Spleen (tissue), 11 donors: ENCODE data around the gene DACH1. TPM values are rescaled to one million over a fixed set of nuclear protein-coding genes. Genes with fewer than 3 reads are reported as not detected.

Experiments
- DNase-seq: peaks from one replicate; pipeline ENCODE4 v3.0.0-alpha.2; 2020
- H3K27ac ChIP-seq, 8 donors: fragments of 200-600 bp; sonication (generic) in 7 of 8; 1 replicate in 4 of 8; 2 replicates in 4 of 8; pipeline versions ENCODE4 v1.5.0 to v1.8.0; 2016 to 2021; ENCODE audit warnings: inconsistent platforms in 4 of 8, mild to moderate bottlenecking in 4 of 8, moderate library complexity in 1 of 8
- H3K27me3 ChIP-seq, 7 donors: fragments of 200-600 bp; sonication (generic) in 6 of 7; replicated peaks in 1 of 7; 1 replicate in 4 of 7; 2 replicates in 3 of 7; pipeline versions ENCODE4 v1.5.0 to v1.8.0; 2016 to 2021; ENCODE audit warnings: inconsistent platforms in 3 of 7, mild to moderate bottlenecking in 1 of 7
- H3K36me3 ChIP-seq, 6 donors: fragments of 200-600 bp; sonication (generic) in 5 of 6; 1 replicate in 4 of 6; 2 replicates in 2 of 6; pipeline versions ENCODE4 v1.5.0 to v1.8.0; 2016 to 2021; ENCODE audit warnings: inconsistent platforms in 2 of 6
- H3K4me1 ChIP-seq, 6 donors: fragments of 200-600 bp; sonication (generic) in 5 of 6; 1 replicate in 3 of 6; 2 replicates in 3 of 6; pipeline versions ENCODE4 v1.5.0 to v1.8.0; 2016 to 2021; ENCODE audit warnings: inconsistent platforms in 3 of 6
- H3K4me3 ChIP-seq, 8 donors: fragments of 200-600 bp; sonication (generic) in 7 of 8; 1 replicate in 4 of 8; 2 replicates in 4 of 8; pipeline versions ENCODE4 v1.5.0 to v1.8.0; 2016 to 2021; ENCODE audit warnings: inconsistent platforms in 4 of 8, mild to moderate bottlenecking in 4 of 8, moderate library complexity in 2 of 8
- H3K9me3 ChIP-seq, 8 donors: fragments of 200-600 bp; sonication (generic) in 7 of 8; 1 replicate in 4 of 8; 2 replicates in 4 of 8; pipeline versions ENCODE4 v1.5.0 to v1.8.0; 2016 to 2021; ENCODE audit warnings: inconsistent platforms in 4 of 8
- CTCF ChIP-seq, 11 experiments: fragments of 200-600 bp in 7 of 11; fragments of 450-650 bp in 4 of 11; sonication (generic) in 4 of 11; IDR thresholded peaks in 8 of 11; conservative IDR thresholded peaks in 3 of 11; 1 replicate in 7 of 11; 2 replicates in 4 of 11; pipeline versions ENCODE4 v1.4.0 to v1.8.0; 2016 to 2021; ENCODE audit warnings: antibody characterized with exemption in 11 of 11, inconsistent platforms in 4 of 11, mild to moderate bottlenecking in 1 of 11
- POLR2A ChIP-seq, 3 donors: fragments of 450-650 bp; IDR thresholded peaks; one replicate each; pipeline ENCODE4 v1.5.1; 2017; ENCODE audit warnings: antibody characterized with exemption in 3 of 3, mild to moderate bottlenecking in 1 of 3
- POLR2AphosphoS5 ChIP-seq, 3 donors: sonication (generic); formaldehyde crosslinking; IDR thresholded peaks; one replicate each; pipeline ENCODE4 v1.5.1; 2017; ENCODE audit warnings: antibody characterized with exemption in 3 of 3
- WGBS, 5 donors: extraction: QIAGEN DNeasy Blood & Tissue Kit in 3 of 5; methylation state at CpG; one replicate each; pipeline versions ENCODE4 v1.1.5 to v1.1.7; 2013 to 2018; 5-methylcytosine and 5-hydroxymethylcytosine counted together
- intact Hi-C: fragments of 100-400 bp; cut with DNase I; formaldehyde crosslinking; loops from one replicate; pipeline ENCODE4 v1.15.0; 2023; ENCODE audit warnings: low total_unique reads
- polyA plus RNA-seq, 3 donors: library from polyadenylated mRNA; stranded (reverse); fragments of 200-250 nt; gene quantifications; one replicate each; pipeline ENCODE4 v1.2.1, GENCODE V29; 2013
- total RNA-seq, 7 donors: library from RNA; depleted of rRNA in 3 of 7; stranded (reverse); fragments of >200 nt in 3 of 7; fragmentation: NEBNext Ultra II Directional in 4 of 7; extraction: Animal tissue kit (Norgen Biotek cat#: 25700) in 4 of 7; gene quantifications; one replicate each; pipeline versions ENCODE4 v1.1.0 to v1.2.1, GENCODE V29; 2016 to 2021
- donor health status: healthy with polysubstance abuse.
- donor health status: DM: no; HTN: no; CAD: no; lungs with moderate emphysema.
- donor health status: DM: no; HTN: no; CAD: no.
- donor health status: Bipolar disorder and iron deficiency.
- donor health status: healthy.
- donor health status: DM: no; HTN: no; CAD: no.
- donor health status: DM: yes; HTN: yes; CAD: no.

The DACH1 gene
- total and polyA plus RNA-seq, 10 donors = 0.80 to 18.9 (median 11.4) TPM

DNA sequence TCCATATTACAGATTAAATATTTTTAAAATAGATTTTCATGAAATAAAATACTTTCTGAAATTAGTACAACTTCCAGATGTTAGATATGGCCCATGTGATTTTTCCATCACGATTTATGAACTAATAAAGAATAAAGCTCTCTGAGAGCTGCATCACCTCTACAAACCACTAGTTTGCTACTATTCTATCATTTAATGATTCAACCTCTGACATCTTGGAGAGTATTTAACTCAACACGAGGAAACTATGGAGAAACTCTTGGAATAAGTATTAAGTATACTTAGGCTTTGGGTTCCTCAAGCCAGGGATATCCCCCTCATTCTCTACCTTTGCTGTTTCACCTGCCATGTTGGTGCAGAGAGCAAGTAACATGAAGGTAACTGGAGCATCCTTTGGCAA is 55.7 kb downstream of the DACH1 start:
- 70 to 84% (median 82%) methylated on average over 2 of the region's 2 CpGs for WGBS, 5 donors
- intact Hi-C loops = no loop called here

GRCh38 chr13:71808708-71809107 is 58.3 kb downstream of the DACH1 start:
- H3K36me3 ChIP-seq = no peaks in the 10 kb centered on the region
- peaks cover 0 to 16% (median 1%) of the 10 kb centered on the region in 6 donors for H3K4me1 ChIP-seq
- H3K9me3 ChIP-seq = no peaks in the 10 kb centered on the region
- no peak overlapping the region for H3K27ac ChIP-seq
- WGBS, 5 donors = 87 to 93% (median 90%) methylated on average over 1 of the region's 1 CpG
- TF ChIP-seq POLR2AphosphoS5 (IDR thresholded peaks at IDR 0.05) (no peak), CTCF (IDR thresholded peaks at IDR 0.05 in 8 of 11, conservative IDR thresholded peaks at IDR 0.05 in 3 of 11) (no peak), POLR2A (IDR thresholded peaks at IDR 0.05) (no peak)
- no peaks in the 10 kb centered on the region for H3K27me3 ChIP-seq
- intact Hi-C loops = no loop called here
- DNase-seq = no peak
- H3K4me3 ChIP-seq = no peak overlapping the region

More for the DNA sequence above, 55.7 kb downstream of the DACH1 start:
- no peak for DNase-seq
- Histone ChIP-seq H3K4me3 (no peak overlapping the region), H3K36me3 (no peaks in the 10 kb centered on the region), H3K4me1 (peaks cover 0 to 11% (median 1%) of the 10 kb centered on the region in 6 donors), H3K27me3 (no peaks in the 10 kb centered on the region), H3K9me3 (no peaks in the 10 kb centered on the region), H3K27ac (no peak overlapping the region)
- TF ChIP-seq POLR2A (IDR thresholded peaks at IDR 0.05) (no peak), POLR2AphosphoS5 (IDR thresholded peaks at IDR 0.05) (no peak), CTCF (IDR thresholded peaks at IDR 0.05 in 8 of 11, conservative IDR thresholded peaks at IDR 0.05 in 3 of 11) (no peak)

DNA sequence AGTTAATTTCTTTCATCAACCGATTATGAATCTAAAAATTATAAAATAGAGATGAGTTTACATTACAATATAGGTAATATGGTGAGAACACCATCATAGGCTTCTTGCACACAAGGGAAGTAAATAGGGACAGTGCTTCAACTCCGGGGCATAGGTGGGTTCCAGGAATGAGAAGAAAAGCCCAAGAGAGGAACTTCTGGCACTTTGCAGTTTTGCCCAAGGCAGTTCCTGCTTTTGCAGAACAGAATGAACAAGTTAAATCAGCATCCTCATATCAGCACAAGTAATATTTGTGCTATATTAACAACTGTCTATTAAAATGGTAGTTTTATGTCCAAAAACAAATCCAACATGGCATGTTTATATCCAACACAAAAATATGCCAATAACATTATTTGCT is 60.1 kb downstream of the DACH1 start:
- no peak for TF ChIP-seq CTCF (IDR thresholded peaks at IDR 0.05 in 8 of 11, conservative IDR thresholded peaks at IDR 0.05 in 3 of 11)
- no peak for TF ChIP-seq POLR2A (IDR thresholded peaks at IDR 0.05)
- no peak for TF ChIP-seq POLR2AphosphoS5 (IDR thresholded peaks at IDR 0.05)
- Histone ChIP-seq H3K4me1 (peaks cover 0 to 32% (median 6%) of the 10 kb centered on the region in 6 donors), H3K36me3 (no peaks in the 10 kb centered on the region), H3K27me3 (no peaks in the 10 kb centered on the region), H3K4me3 (no peak overlapping the region), H3K9me3 (no peaks in the 10 kb centered on the region), H3K27ac (peak overlapping the region in 1 of 8 donors; percentile 22)
- 48 to 65% (median 59%) methylated on average over 2 of the region's 2 CpGs for WGBS, 5 donors
- intact Hi-C loops = no loop called here
- no peak for DNase-seq

GRCh38 chr13:71803066-71803465 is 63.9 kb downstream of the DACH1 start:
- intact Hi-C loops = no loop called here
- WGBS, 5 donors = 48 to 87% (median 77%) methylated on average over 2 of the region's 2 CpGs
- Histone ChIP-seq H3K4me1 (peaks cover 0 to 70% (median 15%) of the 10 kb centered on the region in 6 donors), H3K4me3 (no peak overlapping the region), H3K27ac (peak overlapping the region in 5 of 8 donors; percentile 26 to 73 (median 54)), H3K9me3 (no peaks in the 10 kb centered on the region), H3K36me3 (no peaks in the 10 kb centered on the region), H3K27me3 (no peaks in the 10 kb centered on the region)
- DNase-seq = no peak
- TF ChIP-seq POLR2AphosphoS5 (IDR thresholded peaks at IDR 0.05) = no peak
- no peak for TF ChIP-seq POLR2A (IDR thresholded peaks at IDR 0.05)
- TF ChIP-seq CTCF (IDR thresholded peaks at IDR 0.05 in 8 of 11, conservative IDR thresholded peaks at IDR 0.05 in 3 of 11) = no peak
